Measurements from ENCODE around the gene EEF1AKMT3.
"Not testable (repeated sequence)": the region's sequence is repeated elsewhere in the genome, so short reads cannot be mapped to it uniquely, and the experiment has no call there.

The EEF1AKMT3 gene

DNA sequence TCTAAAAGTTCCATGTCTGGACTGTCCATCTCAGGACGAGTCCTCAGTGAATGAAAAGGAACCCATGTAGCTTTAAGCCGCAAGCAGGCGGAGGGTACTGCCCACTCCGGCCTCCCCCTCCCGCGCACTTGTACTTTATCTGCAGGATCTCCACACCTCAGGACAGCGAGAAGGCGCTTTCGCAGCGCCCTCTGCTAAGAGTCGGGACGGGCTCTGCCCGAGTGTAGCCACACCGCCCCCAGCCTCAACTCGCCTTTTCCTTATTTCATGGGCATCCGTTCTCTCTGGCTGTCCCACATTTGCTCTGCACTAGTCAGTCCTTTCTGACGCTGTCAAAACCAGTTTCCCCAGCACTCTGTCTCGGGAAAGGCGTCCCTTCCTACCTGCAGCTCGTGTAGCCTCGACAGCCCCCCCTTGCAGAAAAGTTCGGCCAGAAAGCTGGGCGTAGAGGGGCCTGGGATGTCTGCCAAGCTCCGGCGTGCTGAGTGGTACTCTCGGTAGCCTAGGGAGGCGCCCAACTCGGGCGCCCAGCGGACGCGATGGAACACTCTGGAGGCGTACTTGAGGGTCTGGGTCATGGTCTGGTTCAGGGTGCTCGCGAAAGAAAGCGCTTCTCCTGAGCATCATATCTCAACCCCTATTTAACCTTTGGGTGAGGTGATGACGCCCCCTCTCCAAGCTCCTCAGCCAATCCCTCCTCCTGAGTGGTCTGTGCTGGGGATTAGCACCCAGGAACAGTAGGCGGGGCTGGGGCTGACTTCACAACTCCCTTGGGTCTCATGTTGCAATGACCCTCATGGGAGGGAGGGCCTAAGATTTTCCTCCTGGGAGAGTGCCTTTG is 5.7 kb upstream of the EEF1AKMT3 start, which contains the start of gene CYP27B1:
Gene CYP27B1 (minus strand): TSS at position 615 of the 841 bp plus-strand sequence. CDS start 37 bp downstream, at position 578.
- DNase-seq = peak; percentile 42

DNA sequence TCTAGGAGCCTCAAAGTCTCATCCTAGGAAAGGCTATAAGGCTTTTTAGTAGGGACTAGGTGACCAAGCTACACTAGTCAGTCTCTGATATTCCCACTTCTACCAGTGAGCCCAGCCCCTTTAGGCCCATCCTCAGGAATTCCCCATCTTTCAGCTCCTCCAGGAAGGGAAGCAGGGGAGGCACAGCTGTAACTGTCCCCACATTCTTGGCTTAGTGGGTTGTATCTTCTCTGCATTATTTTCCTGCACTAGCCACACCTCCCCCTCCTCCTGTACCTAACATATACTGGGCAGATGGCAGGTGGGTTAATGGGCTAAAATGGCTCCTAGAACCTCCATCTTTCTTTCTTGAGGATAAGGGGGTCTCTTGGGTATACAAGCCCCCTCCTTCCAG is 5.1 kb upstream of the EEF1AKMT3 start:
- no peak for DNase-seq

DNA sequence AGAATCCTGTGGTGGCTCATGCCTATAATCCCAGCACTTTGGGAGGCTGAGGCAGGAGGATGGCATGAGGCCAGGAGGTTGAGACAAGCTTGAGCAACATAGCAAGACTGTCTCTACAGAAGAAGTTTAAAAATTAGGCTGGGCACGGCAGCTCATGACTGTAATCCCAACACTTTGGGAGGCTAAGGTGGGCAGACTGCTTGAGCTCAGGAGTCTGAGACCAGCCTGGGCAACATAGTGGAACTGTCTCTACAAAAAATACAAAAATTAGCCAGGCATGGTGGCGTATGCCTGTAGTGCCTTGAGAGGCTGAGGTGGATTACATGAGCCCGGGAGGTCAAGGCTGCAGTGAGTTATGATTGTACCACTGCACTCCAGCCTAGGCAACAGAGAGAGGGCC is 4.5 kb upstream of the EEF1AKMT3 start:
- DNase-seq = no peak

DNA sequence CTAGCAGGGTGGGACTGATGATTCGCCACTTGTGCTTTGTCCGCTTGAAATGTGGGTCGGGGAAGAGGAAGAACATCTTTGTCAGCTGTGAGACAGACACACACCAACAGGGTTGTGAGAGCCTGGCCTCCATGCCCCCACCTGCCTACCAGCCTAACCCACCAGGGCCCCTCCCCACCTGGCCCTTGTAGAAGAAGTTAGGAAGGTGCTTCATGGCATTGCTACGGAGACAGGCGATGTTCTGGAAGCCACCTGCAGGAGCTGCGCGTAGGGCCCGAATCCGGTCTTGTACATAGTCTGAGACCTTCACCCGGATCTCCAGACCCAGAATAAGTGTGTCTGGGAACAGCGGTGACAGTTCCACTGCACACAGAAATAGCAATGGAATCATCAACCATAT is 2.8 kb upstream of the EEF1AKMT3 start:
- no peak for DNase-seq

DNA sequence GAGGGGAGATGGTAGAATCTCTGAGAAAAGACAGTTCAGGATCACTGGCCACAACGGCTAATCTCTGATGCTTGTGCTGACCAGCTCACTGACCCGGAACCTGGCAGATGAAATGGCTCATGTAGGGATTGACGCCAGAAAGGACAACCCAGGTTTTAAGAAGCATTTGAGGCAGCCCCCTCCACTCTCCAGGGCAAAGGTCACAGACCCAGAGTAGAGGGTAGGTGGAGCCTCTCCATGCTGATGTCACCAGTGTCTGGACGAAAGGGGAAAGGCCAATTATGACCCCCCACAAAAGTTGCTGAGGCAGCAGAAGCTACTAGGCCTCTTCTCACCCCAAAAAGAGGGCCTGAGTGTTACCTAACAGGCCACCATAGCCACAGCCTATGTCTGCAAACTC is 1.7 kb upstream of the EEF1AKMT3 start:
- DNase-seq = no peak

DNA sequence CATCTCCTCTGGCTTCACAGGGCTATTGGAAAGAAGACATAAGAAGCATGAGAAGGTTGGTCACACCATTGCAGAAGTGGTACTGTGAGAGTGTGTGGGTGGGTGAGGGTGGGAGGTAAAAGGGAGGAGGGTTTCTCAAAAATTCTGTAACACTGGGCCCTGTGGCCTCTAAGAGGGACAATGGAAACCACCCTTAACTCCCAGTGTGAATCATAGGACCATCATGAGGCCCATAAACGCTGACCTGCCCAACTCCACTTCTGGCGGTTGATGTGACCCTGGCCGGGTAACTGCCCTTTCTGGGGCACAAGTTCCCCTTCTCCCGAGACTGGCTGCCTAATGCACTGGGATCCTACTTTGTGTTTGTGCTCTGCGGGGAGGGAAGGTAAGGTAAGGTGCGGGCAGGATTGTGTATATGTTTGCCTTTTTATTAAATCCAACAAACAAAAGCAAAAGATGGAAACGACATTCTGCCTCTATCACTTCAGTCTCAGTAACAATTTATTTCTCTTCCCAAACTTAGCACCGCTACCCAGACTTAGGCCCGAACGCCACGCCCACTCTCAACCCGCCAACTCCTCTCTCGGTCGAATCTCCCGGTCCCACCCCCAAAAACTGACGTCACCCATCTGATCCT is 1.1 kb upstream of the EEF1AKMT3 start:
- peak; percentile 94 for DNase-seq

DNA sequence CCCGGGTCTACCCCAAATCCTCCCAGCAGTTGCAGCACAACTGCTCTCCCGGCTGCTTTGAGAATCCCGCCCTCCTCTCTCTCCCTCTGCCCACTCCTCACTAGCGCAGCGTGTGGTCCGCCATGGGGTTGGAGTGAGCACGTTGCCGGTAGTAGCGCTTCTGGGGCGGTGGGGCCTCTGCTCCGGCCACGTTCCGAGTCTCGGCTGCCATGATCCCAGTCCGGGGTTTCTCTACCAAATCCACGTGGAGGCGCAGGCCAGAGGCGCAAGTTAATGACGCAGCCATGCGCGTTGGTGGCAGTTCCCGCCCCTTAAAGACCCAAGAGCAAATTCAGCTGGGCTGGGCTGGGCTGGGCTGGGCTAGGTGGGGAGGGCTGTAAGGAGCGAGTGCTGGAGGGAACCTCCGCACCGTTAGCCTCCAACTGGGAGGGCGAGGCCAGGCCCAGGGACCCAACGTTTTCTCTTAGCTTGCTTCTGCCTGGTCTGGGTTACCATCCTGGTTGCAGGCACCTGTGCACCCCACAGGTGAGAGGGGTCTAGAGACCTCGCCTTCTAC is 463 bp upstream of the EEF1AKMT3 start, which contains the start of gene METTL1:
Gene METTL1 (minus strand): TSS at position 233 of the 556 bp plus-strand sequence. CDS start 22 bp downstream, at position 211.
- peak; percentile 94 for DNase-seq

DNA sequence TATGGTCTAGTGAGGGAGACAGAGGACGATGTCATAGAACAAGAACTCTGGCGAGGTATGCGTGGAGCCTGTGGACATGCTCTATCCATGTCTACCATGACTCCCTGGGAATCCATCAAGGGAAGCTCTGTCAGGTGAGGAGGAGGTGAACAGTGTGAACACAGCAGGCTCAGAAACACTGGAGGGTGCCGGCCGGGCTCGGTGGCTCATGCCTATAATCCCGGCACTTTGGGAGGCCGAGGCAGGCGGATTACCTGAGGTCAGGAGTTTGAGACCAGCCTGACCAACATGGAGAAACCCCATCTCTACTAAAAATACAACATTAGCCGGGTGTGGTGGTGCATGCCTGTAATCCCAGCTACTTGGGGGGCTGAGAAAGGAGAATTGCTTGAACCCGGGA is 2.2 kb downstream of the EEF1AKMT3 start:
- not testable (repeated sequence) for DNase-seq

DNA sequence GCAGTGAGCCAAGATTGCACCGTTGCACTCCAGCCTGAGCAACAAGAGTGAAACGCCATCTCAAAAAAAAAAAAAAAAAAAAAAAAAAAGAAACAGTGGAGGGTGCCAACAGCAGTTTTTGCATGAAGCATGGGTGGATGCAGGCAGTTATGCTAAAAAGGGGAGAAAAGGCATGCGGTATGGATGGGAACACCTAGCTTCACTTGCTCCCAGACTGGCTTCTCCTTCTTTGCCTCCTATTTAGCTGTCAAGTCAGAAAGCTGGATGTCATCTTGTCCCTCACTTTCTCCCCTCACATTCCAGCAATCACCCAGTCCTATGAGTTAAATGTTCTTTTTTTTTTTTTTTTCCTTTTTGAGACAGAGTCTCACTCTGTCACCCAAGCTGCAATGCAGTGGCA is 2.6 kb downstream of the EEF1AKMT3 start:
- DNase-seq = no peak

DNA sequence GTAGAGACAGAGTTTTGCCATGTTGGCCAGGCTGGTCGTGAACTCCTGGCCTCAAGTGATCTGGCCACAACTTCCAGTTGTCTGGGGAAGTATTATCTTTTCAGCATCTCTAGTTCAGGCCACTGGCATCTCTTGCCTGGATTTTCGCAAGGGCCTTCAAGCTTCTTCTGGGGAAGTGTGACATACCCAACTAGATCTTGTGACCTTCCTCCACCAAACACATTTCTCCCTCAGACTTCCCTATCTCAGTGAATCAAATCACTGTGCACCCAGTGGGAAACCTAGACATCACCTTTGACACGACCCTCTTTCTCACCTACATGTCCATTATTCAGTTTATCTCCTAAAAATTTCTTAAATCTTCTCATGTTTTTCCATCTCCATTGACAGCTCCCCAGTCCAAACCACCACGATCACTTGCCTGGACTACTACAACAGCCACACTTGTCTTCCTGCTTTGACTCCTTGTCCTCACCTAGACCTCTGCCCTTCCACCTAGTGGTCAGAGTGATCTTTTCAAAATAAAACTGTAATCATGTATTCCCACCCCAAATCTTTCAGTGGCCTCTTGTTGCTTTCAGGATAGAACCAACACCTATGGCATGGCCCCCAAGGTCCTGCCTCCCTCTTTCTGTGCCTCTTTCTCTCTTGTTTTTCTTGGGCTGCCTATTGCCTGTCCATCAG is 3.3 kb downstream of the EEF1AKMT3 start:
- no peak for DNase-seq

DNA sequence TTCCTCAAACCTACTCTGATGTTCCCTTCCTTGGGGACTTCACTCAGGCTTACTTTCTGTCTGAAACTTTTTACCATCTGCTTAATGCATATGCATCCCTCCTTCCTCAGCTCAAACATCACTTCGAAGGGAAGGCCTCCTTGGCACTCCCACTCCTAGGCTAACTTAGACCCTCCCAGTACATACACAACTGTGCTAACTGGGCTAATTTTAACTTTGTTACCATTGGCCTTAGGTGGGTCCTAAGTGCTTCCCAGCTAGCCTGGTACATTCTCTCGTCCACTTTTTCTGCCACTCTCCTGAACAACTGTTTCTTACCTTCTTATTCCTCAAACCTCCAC is 3.8 kb downstream of the EEF1AKMT3 start:
- no peak for DNase-seq

DNA sequence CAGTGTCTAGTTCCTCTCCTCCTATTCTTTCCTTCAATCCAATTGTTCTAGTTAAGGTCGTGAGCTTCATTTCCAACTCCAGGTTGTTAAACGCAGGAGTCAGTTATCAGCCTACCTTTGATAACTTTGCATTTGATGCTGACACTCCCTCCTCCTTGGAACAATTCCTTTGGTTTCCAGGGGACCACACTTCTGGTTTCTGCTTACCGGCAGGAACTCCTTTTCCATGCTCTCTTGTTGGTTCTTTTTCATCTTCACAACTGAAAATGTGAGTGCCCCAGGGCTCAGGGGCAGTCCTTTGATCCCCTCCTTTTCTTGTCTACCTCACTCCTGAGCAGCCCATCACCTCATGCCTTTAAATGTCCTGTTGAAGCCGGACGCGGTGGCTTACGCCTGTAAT is 5.0 kb downstream of the EEF1AKMT3 start:
- DNase-seq = no peak

DNA sequence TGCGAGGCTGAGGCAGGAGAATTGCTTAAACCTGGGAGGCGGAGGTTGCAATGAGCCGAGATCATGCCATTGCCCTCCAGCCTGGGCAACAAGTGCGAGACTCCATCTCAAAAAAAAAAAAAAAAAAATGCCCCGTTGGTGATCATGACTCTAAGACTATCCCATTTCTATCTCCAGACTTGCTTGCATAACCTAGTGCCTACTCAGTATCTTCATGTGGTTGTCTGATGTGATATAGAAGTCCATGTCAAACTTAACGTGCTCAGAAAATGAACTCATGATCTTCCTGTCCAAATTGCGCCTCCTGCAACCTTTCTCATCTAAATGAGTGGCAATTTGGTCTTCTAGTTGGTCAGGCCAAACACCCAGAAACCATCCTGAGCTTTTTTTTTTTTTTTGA is 5.5 kb downstream of the EEF1AKMT3 start:
- DNase-seq = no peak

DNA sequence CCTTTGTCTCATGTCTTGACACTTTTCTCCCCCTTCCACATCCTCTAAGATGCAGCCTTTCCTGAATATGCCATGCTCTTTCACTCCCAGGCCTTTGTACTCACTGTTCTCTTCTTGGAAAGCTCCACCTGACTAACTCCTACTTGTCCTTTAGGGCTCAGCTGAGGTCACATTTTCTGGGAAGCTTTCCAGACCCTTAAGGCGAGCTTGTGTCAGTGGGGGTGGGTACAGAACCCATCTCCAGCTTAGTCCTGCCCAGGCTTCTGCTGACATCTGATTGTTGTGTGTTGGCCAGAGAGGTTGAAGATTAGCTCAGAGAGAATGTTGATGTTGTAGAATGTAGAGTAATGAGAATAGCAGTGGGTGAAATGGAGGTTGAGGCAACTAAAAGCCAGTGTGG is 7.3 kb downstream of the EEF1AKMT3 start:
- no peak for DNase-seq

DNA sequence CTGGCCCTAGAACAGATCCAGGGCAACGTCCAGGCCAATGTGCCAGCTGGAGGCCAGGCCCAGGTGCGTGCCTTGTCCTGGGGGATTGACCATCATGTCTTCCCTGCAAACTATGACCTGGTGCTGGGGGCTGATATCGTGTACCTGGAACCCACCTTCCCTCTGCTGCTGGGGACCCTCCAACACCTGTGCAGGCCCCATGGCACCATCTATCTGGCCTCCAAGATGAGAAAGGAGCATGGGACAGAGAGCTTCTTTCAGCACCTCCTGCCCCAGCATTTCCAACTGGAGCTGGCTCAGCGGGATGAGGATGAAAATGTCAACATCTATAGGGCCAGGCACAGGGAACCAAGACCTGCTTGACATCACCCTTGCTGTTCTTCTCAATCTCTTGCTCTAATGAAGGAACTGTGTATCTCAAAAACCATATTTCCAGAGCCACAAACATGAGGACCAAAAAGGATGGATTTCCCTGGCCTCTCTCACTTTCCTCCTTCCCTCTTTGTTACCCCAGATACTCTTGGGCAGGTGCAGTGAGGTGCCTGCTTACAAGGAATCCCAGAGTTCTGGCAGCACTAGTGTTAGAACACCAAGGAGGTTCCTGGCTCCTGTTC is 8.0 kb downstream of the EEF1AKMT3 start:
- no peak for DNase-seq

DNA sequence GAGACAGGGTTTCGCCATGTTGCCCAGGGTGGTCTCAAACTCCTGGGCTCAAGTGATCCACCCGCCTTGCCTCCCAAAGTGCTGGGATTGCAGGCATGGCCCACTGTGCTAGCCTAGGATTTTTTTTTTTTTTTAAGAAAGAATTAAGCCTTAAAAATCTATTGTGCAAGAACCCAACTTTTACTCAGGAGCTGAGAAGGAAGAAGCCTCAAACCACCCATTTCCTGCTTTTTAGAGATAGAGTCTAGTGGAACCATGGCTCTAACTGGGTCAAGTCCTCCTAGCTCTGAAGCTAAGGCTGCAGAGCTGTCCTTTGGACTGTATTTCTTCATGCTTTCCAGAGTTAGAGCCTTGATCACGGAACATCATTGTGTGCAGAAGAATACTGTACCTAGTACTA is 8.8 kb downstream of the EEF1AKMT3 start:
- DNase-seq = no peak

DNA sequence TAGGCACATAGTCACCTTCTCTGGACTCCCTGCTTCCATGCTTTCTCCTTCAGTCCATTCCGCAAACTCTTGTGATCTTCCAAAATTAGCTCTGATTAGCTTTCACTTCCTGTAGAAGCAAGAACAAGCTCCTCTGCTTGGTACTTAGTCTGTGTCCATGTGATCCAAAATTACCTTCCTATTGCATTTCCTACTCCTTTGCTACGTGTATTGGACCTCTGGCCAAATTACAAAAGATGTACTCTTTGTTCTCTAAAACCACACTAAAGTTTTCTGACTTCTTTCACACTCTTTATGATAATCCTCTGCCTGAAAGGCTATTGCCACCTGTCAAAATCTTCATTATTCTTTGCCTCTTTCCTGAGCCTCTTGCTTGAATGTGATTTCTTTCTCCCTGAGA is 9.4 kb downstream of the EEF1AKMT3 start:
- no peak for DNase-seq

DNA sequence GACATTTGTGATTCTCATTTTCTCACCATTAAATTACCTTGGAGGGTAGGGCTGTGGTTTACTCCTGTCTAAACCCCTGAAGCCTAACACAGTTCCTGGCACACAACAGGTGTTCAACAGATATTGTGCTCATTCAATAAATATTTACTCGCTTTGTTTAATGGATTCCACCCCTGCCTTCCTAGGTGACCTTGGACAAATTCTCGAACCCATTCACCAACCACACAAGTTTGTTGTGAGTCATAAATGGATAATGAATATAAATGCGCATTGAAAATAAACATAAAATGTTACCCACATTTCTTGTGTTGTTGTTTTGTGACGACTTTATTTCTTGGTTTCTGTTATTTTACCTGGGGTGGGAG is 9.8 kb downstream of the EEF1AKMT3 start:
- no peak for DNase-seq

DNA sequence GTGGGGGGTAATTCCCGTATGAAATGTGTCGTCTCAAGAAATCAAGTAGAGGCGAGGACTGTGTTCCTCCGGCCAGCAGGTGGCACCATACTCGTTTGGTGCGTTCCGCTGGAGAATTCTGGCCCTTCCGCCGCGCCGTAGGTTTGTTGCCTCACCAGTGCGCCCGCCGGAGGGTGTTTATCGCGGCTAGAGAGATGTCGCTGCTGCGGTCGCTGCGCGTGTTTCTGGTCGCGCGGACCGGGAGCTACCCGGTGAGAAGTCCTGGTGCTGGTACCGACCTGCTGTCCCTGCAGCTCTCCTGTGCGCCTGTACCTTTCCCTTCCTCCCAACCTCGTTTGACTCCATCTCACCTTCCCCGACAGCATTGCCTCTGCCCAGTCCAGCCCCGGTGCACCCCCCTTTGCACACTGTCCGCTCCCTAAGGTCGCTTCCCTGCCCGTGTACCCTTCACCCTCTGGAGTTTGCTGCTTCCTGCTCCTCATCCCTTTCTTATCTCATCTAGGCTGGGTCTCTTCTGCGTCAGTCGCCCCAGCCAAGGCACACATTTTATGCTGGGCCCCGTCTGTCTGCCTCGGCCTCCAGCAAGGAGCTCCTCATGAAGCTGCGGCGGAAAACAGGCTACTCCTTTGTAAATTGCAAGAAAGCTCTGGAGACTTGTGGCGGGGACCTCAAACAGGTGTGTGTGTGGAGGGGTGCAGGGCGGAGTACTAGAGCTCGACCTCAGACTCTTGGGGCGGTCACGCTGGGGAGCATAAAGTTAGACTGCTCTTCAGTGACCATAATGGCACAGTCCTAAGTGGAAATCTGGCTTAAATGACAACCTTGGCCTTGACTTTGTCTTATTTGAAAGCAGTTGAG is 10.4 kb downstream of the EEF1AKMT3 start, which contains the start of gene TSFM:
Gene TSFM (plus strand): TSS at position 180 of the 858 bp plus-strand sequence. CDS start 15 bp downstream, at position 195.
- peak; percentile 90 for DNase-seq

DNA sequence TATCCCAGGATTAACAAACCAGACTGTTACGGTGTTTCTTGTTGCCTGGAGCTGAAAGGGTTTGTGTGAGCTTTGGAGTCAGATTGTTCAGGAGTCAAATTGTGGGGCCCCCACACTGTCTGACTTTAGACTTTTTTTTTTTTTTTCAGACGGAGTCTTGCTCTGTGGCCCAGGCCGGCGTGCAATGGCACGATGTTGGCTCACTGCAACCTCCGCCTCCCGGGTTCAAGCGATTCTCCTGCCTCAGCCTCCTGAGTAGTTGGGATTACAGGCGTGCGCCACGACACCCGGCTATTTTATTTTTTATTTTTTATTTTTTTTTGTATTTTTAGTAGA is 11.0 kb downstream of the EEF1AKMT3 start:
- DNase-seq = no peak

DNA sequence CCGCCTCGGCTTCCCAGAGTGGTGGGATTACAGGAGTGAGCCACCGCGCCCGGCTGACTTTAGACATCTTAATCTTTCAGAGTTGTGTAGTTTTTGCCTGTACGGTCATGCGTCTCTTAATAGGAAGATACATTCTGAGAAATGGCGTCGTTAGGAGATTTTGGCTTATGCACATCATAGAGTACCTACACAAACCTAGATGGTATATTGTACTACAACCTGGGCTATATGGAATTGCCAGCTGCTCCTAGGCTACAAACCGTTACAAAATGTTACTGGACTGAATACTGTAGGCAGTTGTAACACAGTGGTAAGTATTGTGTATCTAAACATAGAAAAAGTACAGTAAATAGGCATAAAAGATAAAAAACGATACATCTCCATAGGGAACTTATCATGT is 11.4 kb downstream of the EEF1AKMT3 start:
- DNase-seq = no peak

DNA sequence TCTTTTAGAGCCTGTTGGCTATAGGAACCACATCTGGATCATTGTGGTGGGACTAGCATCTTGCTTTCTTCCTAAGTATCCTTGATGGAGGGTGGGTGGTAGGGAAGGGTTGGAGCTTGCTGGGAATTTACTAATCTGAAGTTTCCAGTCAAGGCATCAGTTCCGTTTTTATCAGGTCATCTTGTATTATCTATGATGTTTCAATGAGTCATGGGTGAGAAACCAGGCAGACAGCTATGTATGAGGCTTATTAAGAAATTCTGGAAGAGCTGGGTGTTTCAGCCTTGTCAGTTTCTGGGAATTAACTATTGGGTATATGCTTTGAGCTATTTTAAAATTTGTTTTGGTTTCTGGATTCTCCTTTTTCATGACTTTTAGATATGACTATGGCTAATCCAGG is 21.5 kb downstream of the EEF1AKMT3 start:
- DNase-seq = no peak

Measured in NCI-H2171 treated with DMSO at 0.1 percent for 48 hours (cell line).